ENCODE results near the gene HEXA. TPM values are rescaled to one million over a fixed set of nuclear protein-coding genes. Genes with fewer than 3 reads are reported as not detected.

Gene HEXA
- total and polyA plus RNA-seq, 2 of the 8 experiments (the other 6 are each of a cell fraction or from before 2014, with no cell fraction given) = 52.5 to 73.7 TPM

- Histone ChIP-seq H3K18ac (ENCODE audit: extremely low read depth, low read length) (no peak overlapping the region), H3K14ac (ENCODE audit: insufficient read length) (no peak overlapping the region), H2BK120ac (replicated peaks; ENCODE audit: low read depth, low read length) (no peak overlapping the region), H4K5ac (ENCODE audit: insufficient read length, low read depth, low read length) (no peak overlapping the region), H3K4me2 (ENCODE audit: insufficient read depth in 1 of 2, low read depth in 2 of 2, low read length in 2 of 2) (no peak overlapping the region), H3K23me2 (ENCODE audit: low read depth, low read length) (no peaks in the 10 kb centered on the region), H2AK5ac (ENCODE audit: low read depth, low read length) (no peak overlapping the region), H3K4me3 (ENCODE audit: extremely low read depth in 1 of 4, insufficient read depth in 2 of 4, low read depth in 3 of 4, low read length in 4 of 4) (no peak overlapping the region), H3K56ac (replicated peaks; ENCODE audit: insufficient read length, low read depth, low read length) (no peak overlapping the region), H3K79me1 (ENCODE audit: low read depth, low read length) (peaks cover 9% of the 10 kb centered on the region; the same call in 1 of the 2 replicates), H3K9ac (replicated peaks in 1 of 4; ENCODE audit: extremely low read depth in 1 of 4, low read depth in 3 of 4, low read length in 3 of 4) (no peak overlapping the region), H4K8ac (ENCODE audit: extremely low read depth, insufficient read depth, low read length) (no peak overlapping the region), H3K4me1 (replicated peaks in 1 of 4; ENCODE audit: control insufficient read depth in 3 of 4, insufficient read depth in 4 of 4, low read length in 3 of 4) (0 out of 7 replicates have a peak, but pooled peaks cover 0 to 4% (median 0%) of the 10 kb centered on the region in 4 experiments), H3K36me3 (ENCODE audit: control insufficient read depth in 2 of 4, insufficient read depth in 4 of 4, low read length in 3 of 4) (peaks cover 0 to 4% (median 0%) of the 10 kb centered on the region in 4 experiments; a peak in 2 of 8 replicates), H3K9me3 (ENCODE audit: insufficient read depth in 2 of 2, low read depth in 1 of 2, low read length in 1 of 2) (no peaks in the 10 kb centered on the region), H3K27ac (ENCODE audit: low read depth, low read length) (no peak overlapping the region), H2BK15ac (ENCODE audit: low read length) (no peak overlapping the region), H2BK5ac (ENCODE audit: low read depth, low read length) (no peak overlapping the region), H3K27me3 (replicated peaks in 1 of 4; ENCODE audit: control insufficient read depth in 3 of 4, extremely low read depth in 1 of 4, insufficient read depth in 3 of 4, low read length in 3 of 4) (no peaks in the 10 kb centered on the region), H2BK20ac (ENCODE audit: low read length) (no peak overlapping the region), H3K4ac (replicated peaks; ENCODE audit: insufficient read length, low read depth, low read length) (no peak overlapping the region), H4K20me1 (replicated peaks in 1 of 2; ENCODE audit: control insufficient read depth in 1 of 2, insufficient read depth in 2 of 2, low read length in 2 of 2) (peaks cover 1 to 2% of the 10 kb centered on the region in 2 experiments), H2AFZ (ENCODE audit: low read length) (no peak overlapping the region), H4K91ac (replicated peaks; ENCODE audit: insufficient read length, low read length) (no peak overlapping the region), H3K23ac (ENCODE audit: insufficient read length) (no peak overlapping the region), H3K79me2 (ENCODE audit: control insufficient read depth in 1 of 2, insufficient read depth in 2 of 2, low read length in 2 of 2) (peaks cover 0 to 45% of the 10 kb centered on the region in 2 experiments; a peak in 2 of 4 replicates), H2BK12ac (ENCODE audit: low read depth, low read length) (no peak overlapping the region)
- DNase-seq (ENCODE audit: low read depth in 1 of 2, low spot score in 2 of 2) (no peak), FAIRE-seq (no peak)
- TF ChIP-seq NRF1 (IDR thresholded peaks at IDR 0.05; ENCODE audit: low read depth, low read length) = no peak
- no peak for TF ChIP-seq SP1 (IDR thresholded peaks at IDR 0.05; ENCODE audit: low read depth, low read length)
- no peak for TF ChIP-seq CHD1 (IDR thresholded peaks at IDR 0.05; ENCODE audit: low read depth, low read length)
- no peak for TF ChIP-seq PHF8 (conservative IDR thresholded peaks at IDR 0.05; ENCODE audit: low read depth, low read length)
- TF ChIP-seq RFX5 (IDR thresholded peaks at IDR 0.05; ENCODE audit: borderline replicate concordance, low read depth, low read length) = no peak
- TF ChIP-seq TAF7 (optimal IDR thresholded peaks at IDR 0.05; ENCODE audit: borderline replicate concordance, low read depth, low read length) = no peak
- TF ChIP-seq CBX8 (IDR thresholded peaks at IDR 0.05; ENCODE audit: borderline replicate concordance, low read depth, low read length) = no peak
- TF ChIP-seq BRCA1 (IDR thresholded peaks at IDR 0.05; ENCODE audit: low read depth, low read length) = no peak
- no peak for TF ChIP-seq ZNF274 (IDR thresholded peaks at IDR 0.05; ENCODE audit: borderline replicate concordance, extremely low read depth, low read length)
- TF ChIP-seq JUN (IDR thresholded peaks at IDR 0.05; ENCODE audit: low read depth, low read length) = no peak
- TF ChIP-seq KDM5A (IDR thresholded peaks at IDR 0.05; ENCODE audit: low read length) = no peak
- TF ChIP-seq MAFK (IDR thresholded peaks at IDR 0.05; ENCODE audit: low read depth, low read length) = no peak
- no peak for TF ChIP-seq GTF2F1 (IDR thresholded peaks at IDR 0.05; ENCODE audit: borderline replicate concordance, low read depth, low read length)
- no peak for TF ChIP-seq SIRT6 (IDR thresholded peaks at IDR 0.05; ENCODE audit: low read length)
- ChIA-PET POLR2A (ENCODE audit: partially characterized antibody) (interaction anchor here (0.5 kb wide), 1 partner anchor 78 kb away, joined by 3 read pairs; no protein-coding TSS in a partner anchor), CTCF (ENCODE audit: partially characterized antibody) (no interaction called here)
- 70% methylated on average over 1 of the region's 1 CpG; no CpG with 5 or more reads in 1 of the 2 experiments for WGBS, 2 experiments (ENCODE audit: extremely low coverage in 1 of 2, insufficient coverage in 1 of 2, insufficient read length in 1 of 2, insufficient replicate concordance in 2 of 2, low coverage in 1 of 2, low lambda C conversion rate in 2 of 2, missing lambda C conversion rate in 1 of 2)
These were observed 5.8 kb downstream of the HEXA start for GRCh38 chr15:72369964-72370363.
